GM13976 (cell line): ENCODE data around the gene ATP1A2.

ENCODE experiments used
- DNase-seq: peaks from one replicate; pipeline ENCODE4 v3.0.0; 2012; ENCODE audit warnings: low spot score
- CTCF ChIP-seq: IDR thresholded peaks from 2 replicates; pipeline ENCODE4 v1.5.1; 2012; ENCODE audit warnings: borderline replicate concordance, mild to moderate bottlenecking; ENCODE audit not compliant: insufficient read depth; ENCODE audit errors: extremely low read depth, missing control alignments, control extremely low read depth
- in situ Hi-C: fragments of 300-500 bp; cut with MboI; formaldehyde crosslinking; loops from one replicate; pipeline ENCODE4 v1.12.0; 2022; ENCODE audit warnings: low sequenced_read_pairs, mixed read lengths, inconsistent platforms; ENCODE audit not compliant: unreplicated experiment

The ATP1A2 gene

GRCh38 chr1:160129046-160129445, 13.5 kb downstream of the ATP1A2 start:
- no peak for DNase-seq
- no peak for TF ChIP-seq CTCF
- in situ Hi-C loops: no loop called here

- in situ Hi-C loops: no loop called here
- DNase-seq: no peak
- no peak for TF ChIP-seq CTCF
Observed at GRCh38 chr1:160129558-160129957, 14.0 kb downstream of the ATP1A2 start.

GRCh38 chr1:160129966-160130365, 14.4 kb downstream of the ATP1A2 start:
- in situ Hi-C loops: no loop called here
- TF ChIP-seq CTCF: no peak
- no peak for DNase-seq

GRCh38 chr1:160130486-160130885, 14.9 kb downstream of the ATP1A2 start:
- DNase-seq: no peak
- TF ChIP-seq CTCF: no peak
- in situ Hi-C loops: no loop called here

GRCh38 chr1:160130939-160131338, 15.4 kb downstream of the ATP1A2 start:
- TF ChIP-seq CTCF: no peak
- in situ Hi-C loops: no loop called here
- no peak for DNase-seq

- in situ Hi-C loops: no loop called here
- no peak for DNase-seq
- TF ChIP-seq CTCF: no peak
Observed at GRCh38 chr1:160131803-160132565, 16.4 kb downstream of the ATP1A2 start.

GRCh38 chr1:160133990-160134770, 18.6 kb downstream of the ATP1A2 start:
- in situ Hi-C loops: no loop called here
- no peak for TF ChIP-seq CTCF
- DNase-seq: no peak
